Central memory CD8-positive, alpha-beta T cell (primary cell): ENCODE data around the gene OST4.
A peak's percentile ranks its signal among the peaks of the same experiment; 100 is the strongest.

Source experiments
- ATAC-seq: fragments of 150-1000 bp; cut with Tn5 transposase; replicated peaks from 2 replicates; pipeline ENCODE4 v1.10.0; 2022; ENCODE audit warnings: mild to moderate bottlenecking, moderate FRiP score, moderate number of reproducible peaks; ENCODE audit not compliant: poor library complexity, severe bottlenecking; ENCODE audit errors: extremely low read depth
- DNase-seq, 2 donors: peaks; one replicate each; pipeline ENCODE4 v3.0.0; 2021; ENCODE audit warnings: low spot score in 2 of 2
- H3K27ac Mint-ChIP-seq: one replicate; pipeline ENCODE4 v1.8.0; 2022; ENCODE audit warnings: low read depth, mild to moderate bottlenecking, moderate library complexity, mixed read lengths
- H3K27me3 Mint-ChIP-seq: one replicate; pipeline ENCODE4 v1.8.0; 2022; ENCODE audit warnings: mixed read lengths
- H3K36me3 Mint-ChIP-seq: one replicate; pipeline ENCODE4 v1.8.0; 2022; ENCODE audit warnings: mild to moderate bottlenecking, moderate library complexity, mixed read lengths; ENCODE audit not compliant: insufficient read depth
- H3K4me1 Mint-ChIP-seq: one replicate; pipeline ENCODE4 v1.8.0; 2022; ENCODE audit warnings: mixed read lengths
- H3K4me3 Mint-ChIP-seq: one replicate; pipeline ENCODE4 v1.8.0; 2022; ENCODE audit warnings: mild to moderate bottlenecking, moderate library complexity, mixed read lengths
- H3K9me3 Mint-ChIP-seq: one replicate; pipeline ENCODE4 v1.8.0; 2022; ENCODE audit warnings: mixed read lengths

The OST4 gene

DNA sequence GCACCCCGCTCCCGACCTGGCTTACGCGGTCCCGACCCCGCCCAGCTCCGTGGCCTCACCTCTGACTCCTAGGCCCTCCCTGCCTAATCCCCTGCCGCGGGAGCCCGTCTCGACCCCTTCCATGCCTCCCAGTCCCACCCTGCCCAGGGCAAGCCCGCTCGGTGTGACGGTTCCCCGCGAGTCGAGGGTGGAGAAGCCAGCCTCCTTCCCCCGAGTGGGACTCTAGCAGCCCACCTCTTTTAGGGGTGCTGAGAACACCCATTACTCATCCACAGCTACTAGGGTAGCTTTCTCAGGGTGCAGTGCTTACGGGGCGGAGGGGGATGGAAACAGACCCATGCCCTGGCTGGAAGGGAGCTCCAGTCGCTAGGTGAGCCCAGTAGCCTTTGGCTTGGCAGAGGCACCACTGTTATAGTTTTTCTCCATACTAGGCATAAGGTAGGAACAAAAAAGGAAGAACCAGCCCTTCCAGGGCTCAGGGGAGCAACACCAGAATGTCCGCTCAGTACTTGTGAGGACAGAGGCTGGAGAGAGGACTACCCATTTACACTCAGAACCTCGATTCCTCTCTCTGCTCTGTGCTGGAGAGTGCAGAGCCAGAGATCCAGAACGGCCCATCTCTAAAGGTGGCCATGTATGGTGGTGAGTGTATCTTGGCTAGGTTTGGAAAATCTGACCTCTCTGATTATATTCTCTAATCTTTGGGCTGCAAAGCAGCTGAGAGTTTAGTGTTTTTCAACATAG is 19.4 kb downstream of the OST4 start:
- Mint-ChIP-seq H3K36me3 (peaks cover 47% of the 10 kb centered on the region), H3K4me1 (peaks cover 30% of the 10 kb centered on the region), H3K4me3 (peak overlapping the region; percentile 98), H3K9me3 (peaks cover 8% of the 10 kb centered on the region), H3K27me3 (peaks cover 13% of the 10 kb centered on the region), H3K27ac (peak overlapping the region; percentile 100)
- DNase-seq (no peak), ATAC-seq (peak; percentile 1)

DNA sequence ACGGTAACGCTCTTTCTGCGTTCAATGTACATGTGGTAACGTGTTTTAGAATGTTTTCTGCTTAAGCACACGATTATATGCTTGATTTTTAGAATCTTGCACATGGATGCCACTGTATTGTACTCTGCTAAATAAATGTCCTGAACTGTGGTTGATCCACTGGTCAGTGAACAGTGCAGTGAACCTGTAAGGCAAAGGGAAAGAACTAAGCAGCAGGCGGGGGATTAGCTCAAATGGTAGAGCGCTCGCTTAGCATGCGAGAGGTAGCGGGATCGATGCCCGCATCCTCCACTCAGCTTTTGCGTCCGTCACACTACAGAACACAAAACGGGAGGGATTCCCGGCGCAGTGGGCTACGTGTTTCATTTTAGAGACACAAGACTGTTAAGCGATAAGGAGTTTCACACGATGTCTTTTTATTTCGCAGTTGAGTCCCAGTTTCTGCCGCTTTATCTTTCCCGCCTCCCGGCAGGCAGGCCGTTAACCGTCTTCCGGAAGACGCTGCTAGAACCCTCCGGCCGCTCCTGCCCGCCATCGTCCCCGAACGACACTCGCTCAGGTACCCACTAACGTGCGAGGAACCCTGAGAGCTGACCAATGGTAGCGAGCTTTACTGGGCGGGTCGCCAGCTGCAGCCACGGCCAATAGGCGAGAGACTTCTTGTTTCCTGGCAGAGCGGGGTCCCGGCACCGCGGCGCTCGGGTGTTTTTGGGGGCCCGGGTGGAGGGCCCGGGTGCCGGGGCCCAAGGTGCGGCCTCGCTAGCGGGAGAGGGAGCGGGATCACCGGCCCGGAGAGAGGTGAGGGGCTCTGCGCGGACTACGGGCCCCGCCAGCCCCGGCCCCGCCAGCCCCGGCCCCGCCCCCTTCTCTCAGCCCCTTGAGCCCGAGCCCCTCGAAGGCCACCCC is 20.2 kb downstream of the OST4 start, which contains the start of gene AGBL5:
TSS of gene AGBL5 (plus strand) at position 673 of the 906 bp plus-strand sequence. CDS start 1,291 bp downstream, outside the sequence.
- Mint-ChIP-seq H3K27ac (peak within 1 kb of the TSS; percentile 100), H3K27me3 (peaks cover 13% of the 10 kb centered on the region), H3K4me3 (peak within 1 kb of the TSS; percentile 98), H3K36me3 (peaks cover 44% of the 10 kb centered on the region), H3K9me3 (peaks cover 8% of the 10 kb centered on the region), H3K4me1 (peaks cover 30% of the 10 kb centered on the region)
- ATAC-seq, result peak; percentile 79
- DNase-seq, result peak; percentile 97 to 98

DNA sequence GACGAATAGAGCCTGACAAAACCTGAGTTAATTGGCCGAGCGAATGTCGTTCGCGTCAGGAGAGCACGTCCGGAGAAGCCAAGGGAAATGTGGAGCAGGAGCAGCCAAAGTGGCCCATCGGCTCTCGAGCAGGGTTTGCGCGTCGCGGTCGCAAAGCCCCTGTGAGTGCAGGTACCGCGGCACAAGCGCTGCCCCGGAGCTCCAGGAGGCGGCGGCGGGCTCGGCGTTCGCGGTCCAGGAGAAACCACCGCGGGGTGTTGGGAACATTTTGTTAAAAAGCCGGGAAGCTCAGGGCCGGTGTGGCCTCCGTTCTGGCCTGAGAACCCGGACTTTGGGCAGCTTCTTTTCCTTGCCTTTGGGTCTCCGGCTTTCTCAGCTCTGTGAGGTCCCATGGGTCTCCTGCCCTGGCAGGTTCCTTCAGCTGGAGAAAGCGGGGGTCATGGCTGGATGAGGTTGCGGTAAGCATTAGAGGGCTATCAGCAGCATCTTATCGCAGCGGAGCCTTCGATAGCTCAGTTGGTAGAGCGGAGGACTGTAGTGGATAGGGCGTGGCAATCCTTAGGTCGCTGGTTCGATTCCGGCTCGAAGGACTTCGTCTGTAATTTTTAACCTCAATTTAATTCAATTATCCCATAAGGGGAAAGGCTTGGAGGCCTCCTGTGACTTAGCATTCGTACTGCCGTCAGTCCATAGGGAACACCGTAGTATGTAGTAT is 21.0 kb downstream of the OST4 start:
- ATAC-seq (peak; percentile 72), DNase-seq (peak; percentile 94 to 98)
- Mint-ChIP-seq H3K27ac (peak overlapping the region; percentile 100), H3K4me1 (peaks cover 30% of the 10 kb centered on the region), H3K36me3 (peaks cover 40% of the 10 kb centered on the region), H3K9me3 (peaks cover 8% of the 10 kb centered on the region), H3K4me3 (peak overlapping the region; percentile 98), H3K27me3 (peaks cover 13% of the 10 kb centered on the region)

DNA sequence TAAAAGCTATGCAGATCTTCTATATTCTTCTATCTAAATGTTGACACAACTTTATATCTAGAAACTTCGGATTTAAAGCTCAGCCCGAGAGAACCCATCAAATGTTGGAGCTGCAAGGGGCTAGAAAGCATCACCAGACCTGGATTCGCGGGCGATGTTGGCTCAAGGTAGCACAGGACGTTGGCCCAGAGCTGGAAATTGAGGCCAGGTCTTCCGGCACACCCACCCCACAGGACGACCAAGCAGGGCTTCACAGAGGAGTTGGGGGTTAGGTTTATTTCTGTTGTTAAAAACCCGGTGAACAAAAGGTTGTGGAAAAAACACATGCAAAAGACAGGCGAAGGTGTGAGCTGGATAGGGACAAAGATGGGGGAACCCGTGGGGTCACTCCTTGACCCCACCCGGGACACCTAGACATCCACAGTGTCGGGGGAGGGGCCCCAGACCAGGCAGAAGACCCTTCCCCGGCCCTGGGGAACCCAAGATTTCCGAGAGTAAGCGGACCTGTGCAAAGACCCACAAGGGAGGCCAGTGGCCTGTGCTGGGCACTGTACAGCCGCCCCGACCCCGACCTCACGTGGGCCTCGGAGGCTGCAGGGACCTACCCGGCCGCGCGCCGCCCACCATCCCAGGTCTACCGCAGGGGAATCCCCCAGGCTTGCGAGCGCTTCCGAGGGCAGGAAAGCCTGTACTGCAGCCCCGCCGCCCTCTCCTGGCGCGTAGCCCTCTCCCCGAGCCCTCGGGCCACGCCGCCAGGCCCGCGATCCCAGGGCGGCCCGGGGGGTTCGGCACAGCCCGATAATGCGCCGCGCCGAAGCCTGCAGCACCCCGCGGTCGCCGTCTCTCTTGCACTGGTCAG is 21.8 kb downstream of the OST4 start:
- Mint-ChIP-seq H3K4me1 (peaks cover 30% of the 10 kb centered on the region), H3K4me3 (peak overlapping the region; percentile 98), H3K9me3 (peaks cover 8% of the 10 kb centered on the region), H3K36me3 (peaks cover 36% of the 10 kb centered on the region), H3K27me3 (peaks cover 13% of the 10 kb centered on the region), H3K27ac (peak overlapping the region; percentile 100)
- ATAC-seq, result peak; percentile 22
- DNase-seq, result peak in 1 of 2 donors; percentile 37

DNA sequence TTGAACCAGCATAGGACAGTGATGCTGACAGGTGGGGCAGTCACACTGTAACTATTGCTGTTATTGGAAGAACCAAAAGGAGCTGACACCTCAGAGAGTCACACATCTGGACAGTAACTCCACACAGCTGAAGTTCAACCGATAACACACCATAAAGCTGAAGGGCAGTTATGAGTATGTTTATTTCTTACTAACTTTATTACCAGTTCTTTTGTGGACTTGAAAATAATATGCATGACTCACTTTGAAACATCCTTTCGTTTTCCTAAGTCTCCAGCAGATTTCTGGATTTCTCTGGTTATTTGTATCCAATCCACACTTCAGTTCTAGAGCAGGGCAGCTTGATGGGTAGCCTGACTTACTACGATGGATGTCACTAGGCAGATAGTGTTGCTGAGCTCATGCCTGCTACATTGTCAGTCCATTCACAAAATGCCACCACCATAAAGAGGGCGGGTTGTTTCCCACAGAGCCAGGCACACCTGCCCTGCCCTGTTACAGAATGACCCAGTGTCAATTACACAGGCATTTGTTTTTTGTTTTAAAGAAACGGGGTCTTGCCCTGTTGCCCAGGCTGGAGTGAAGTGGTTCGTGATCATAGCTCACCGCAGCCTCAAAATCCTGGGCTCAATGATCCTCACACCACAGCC is 28.3 kb downstream of the OST4 start:
- Mint-ChIP-seq H3K27ac (no peak overlapping the region), H3K4me3 (no peak overlapping the region)
- no peak for ATAC-seq

DNA sequence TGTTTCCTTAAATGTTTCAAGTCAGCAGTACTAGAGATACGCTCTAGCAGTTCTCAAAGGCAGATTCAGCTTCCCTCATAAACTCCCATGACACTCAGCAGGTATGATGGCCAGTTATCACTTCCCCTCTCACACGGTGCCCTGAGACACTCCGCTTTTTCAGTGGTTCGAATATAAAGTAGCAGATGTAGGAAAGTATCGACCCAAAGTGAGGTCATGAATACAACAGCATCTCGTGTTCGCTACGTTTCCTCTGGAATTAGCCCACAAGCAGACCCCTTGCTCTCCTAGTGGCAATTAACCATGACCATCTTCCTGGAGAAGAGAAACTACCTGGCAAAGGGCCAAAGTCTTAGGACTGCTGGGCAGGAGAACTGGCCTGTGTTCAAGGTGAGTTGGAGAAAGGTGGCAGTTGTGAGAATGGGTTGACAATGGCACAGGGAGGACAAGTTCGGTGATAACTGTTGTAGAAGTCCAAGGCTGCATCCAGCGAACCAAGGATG is 29.2 kb downstream of the OST4 start:
- Mint-ChIP-seq H3K9me3 (no peaks in the 10 kb centered on the region), H3K4me3 (no peak overlapping the region), H3K27me3 (no peaks in the 10 kb centered on the region), H3K4me1 (no peaks in the 10 kb centered on the region), H3K27ac (no peak overlapping the region), H3K36me3 (peaks cover 17% of the 10 kb centered on the region)
- no peak for DNase-seq
- ATAC-seq, result no peak

More for the DNA sequence above, 28.3 kb downstream of the OST4 start:
- no peaks in the 10 kb centered on the region for H3K9me3 Mint-ChIP-seq
- no peaks in the 10 kb centered on the region for H3K4me1 Mint-ChIP-seq
- no peak for DNase-seq
- H3K27me3 Mint-ChIP-seq, result no peaks in the 10 kb centered on the region
- peaks cover 17% of the 10 kb centered on the region for H3K36me3 Mint-ChIP-seq

DNA sequence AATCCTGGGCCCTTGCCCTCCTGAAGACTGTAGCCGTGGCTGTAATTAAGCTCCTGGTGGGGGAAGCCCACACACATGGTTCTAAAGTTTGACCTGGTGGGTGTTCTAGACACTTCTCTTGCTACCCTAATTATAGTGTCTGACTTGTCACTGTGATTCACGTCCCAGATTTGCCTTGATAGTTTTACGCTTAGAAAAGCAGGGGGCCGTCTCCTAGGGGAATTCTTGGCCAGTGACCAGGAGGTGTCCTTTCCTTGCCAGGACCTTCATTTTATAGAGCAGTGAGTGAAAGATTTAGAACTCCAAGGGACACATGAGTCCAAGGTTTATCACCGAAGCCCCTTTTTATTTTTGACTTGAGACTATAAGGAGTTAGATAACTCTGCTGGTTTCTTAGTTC is 29.7 kb downstream of the OST4 start:
- Mint-ChIP-seq H3K27me3 (no peaks in the 10 kb centered on the region), H3K4me1 (no peaks in the 10 kb centered on the region), H3K27ac (peak overlapping the region; percentile 56), H3K36me3 (peaks cover 17% of the 10 kb centered on the region), H3K4me3 (no peak overlapping the region), H3K9me3 (no peaks in the 10 kb centered on the region)
- no peak for DNase-seq
- no peak for ATAC-seq

DNA sequence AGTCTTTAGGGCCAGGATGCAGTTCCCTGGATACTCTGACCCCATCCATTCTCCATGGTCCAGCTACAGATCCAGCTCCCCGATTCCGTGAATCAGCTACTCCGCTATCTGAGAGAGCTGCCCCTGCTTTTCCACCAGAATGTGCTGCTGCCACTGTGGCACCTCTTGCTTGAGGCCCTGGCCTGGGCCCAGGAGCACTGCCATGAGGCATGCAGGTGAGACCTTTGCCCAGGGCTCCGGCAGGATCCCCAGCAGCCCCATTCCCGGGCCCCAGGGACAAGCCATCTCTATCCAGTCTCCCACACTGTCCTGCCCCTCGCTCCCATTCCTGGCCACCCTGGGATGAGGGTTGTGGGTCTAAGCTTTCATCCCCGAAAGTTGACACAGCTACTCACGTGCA is 31.2 kb downstream of the OST4 start:
- Mint-ChIP-seq H3K9me3 (no peaks in the 10 kb centered on the region), H3K27ac (peak overlapping the region; percentile 56), H3K4me1 (peaks cover 11% of the 10 kb centered on the region), H3K4me3 (no peak overlapping the region), H3K36me3 (peaks cover 17% of the 10 kb centered on the region), H3K27me3 (no peaks in the 10 kb centered on the region)
- no peak for ATAC-seq
- DNase-seq, result no peak

DNA sequence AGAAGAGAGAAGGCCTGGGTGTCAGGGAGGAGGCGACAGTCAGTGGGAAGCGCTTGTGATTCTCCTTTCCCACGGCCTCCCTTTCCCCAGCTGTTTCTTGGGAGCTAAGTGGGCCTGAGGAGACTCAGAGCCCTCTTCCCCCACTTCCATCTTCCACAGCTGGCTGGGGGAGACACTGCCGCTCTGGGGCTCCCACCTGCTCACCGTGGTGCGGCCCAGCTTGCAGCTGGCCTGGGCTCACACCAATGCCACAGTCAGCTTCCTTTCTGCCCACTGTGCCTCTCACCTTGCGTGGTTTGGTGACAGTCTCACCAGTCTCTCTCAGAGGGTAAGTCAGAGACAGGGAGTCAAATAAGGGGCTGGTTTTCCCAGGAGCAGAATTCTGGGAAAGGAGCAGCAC is 31.6 kb downstream of the OST4 start:
- DNase-seq, result no peak
- no peak overlapping the region for H3K4me3 Mint-ChIP-seq
- peaks cover 17% of the 10 kb centered on the region for H3K36me3 Mint-ChIP-seq
- H3K27me3 Mint-ChIP-seq, result no peaks in the 10 kb centered on the region
- ATAC-seq, result no peak
- no peaks in the 10 kb centered on the region for H3K9me3 Mint-ChIP-seq
- peaks cover 15% of the 10 kb centered on the region for H3K4me1 Mint-ChIP-seq
- no peak overlapping the region for H3K27ac Mint-ChIP-seq

DNA sequence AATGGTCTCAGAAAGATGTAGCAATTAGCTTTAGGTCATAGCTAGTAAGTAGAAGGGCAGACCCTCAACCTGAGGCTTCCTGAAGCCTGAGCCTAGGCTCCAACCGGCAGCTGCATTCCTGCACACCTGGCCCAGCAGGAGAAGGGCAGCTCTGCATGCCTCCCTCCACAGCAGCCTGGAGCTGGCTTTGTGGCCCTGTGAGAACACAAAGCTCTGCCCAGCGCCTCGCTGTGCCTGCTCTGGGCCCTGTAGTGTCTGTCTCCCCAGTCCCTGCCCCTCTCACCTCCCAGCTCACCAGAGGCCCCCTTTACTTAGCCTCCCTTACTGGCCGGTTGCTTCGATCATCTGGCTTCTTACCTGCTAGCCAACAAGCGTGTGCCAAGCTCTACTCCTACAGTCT is 32.0 kb downstream of the OST4 start:
- peaks cover 17% of the 10 kb centered on the region for H3K36me3 Mint-ChIP-seq
- no peak overlapping the region for H3K27ac Mint-ChIP-seq
- no peak for DNase-seq
- ATAC-seq, result no peak
- H3K9me3 Mint-ChIP-seq, result no peaks in the 10 kb centered on the region
- H3K27me3 Mint-ChIP-seq, result no peaks in the 10 kb centered on the region
- H3K4me3 Mint-ChIP-seq, result no peak overlapping the region
- peaks cover 19% of the 10 kb centered on the region for H3K4me1 Mint-ChIP-seq

DNA sequence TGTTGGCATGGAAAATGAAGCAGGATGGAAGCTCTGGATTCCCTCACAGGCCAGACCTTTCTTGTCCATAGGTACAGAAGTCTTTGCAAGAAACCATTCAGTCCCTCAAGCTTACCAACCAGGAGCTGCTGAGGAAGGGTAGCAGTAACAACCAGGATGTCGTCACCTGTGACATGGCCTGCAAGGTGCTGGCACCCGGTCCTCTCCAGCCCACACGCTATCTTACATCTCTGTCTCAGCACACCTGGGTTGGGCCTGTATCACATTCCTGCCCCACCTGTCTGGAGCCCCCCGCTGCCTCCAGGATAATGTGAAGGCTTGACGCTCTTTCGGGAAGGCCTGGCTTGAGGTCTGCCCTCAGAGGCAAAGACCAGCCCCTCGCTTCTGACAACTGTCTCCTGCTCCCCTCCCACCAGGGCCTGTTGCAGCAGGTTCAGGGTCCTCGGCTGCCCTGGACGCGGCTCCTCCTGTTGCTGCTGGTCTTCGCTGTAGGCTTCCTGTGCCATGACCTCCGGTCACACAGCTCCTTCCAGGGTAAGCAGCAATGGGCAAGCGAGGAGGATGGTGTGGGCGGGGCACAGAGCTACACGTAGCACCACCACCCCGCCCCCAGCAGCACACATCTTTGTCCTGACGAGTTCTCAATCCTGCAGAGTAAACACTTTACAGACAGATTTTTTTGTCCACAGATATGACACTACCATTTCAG is 32.7 kb downstream of the OST4 start:
- Mint-ChIP-seq H3K9me3 (no peaks in the 10 kb centered on the region), H3K4me3 (no peak overlapping the region), H3K27me3 (no peaks in the 10 kb centered on the region), H3K27ac (no peak overlapping the region), H3K4me1 (peaks cover 26% of the 10 kb centered on the region), H3K36me3 (peaks cover 17% of the 10 kb centered on the region)
- ATAC-seq (no peak), DNase-seq (no peak)
